Measurements from ENCODE around the gene MED6.

GRCh38 chr14:70573050-70573449, 27.4 kb downstream of the MED6 start:
- TF ChIP-seq CTCF (IDR thresholded peaks at IDR 0.05; ENCODE audit: low read depth, low read length, poor library complexity, severe bottlenecking): no peak
- TF ChIP-seq EZH2phosphoT487 (IDR thresholded peaks at IDR 0.05; ENCODE audit: borderline replicate concordance, low read length): no peak

Measured in DOHH2 (cell line).